Endodermal cell (in vitro differentiated cells): ENCODE results near the gene NCCRP1. TPM values are rescaled to one million over a fixed set of nuclear protein-coding genes. Genes with fewer than 3 reads are reported as not detected.

Experiments
- DNase-seq: peaks from one replicate; pipeline ENCODE4 v3.0.0-alpha.2; 2017
- H3K27ac ChIP-seq: 2 replicates; pipeline ENCODE4 v1.5.1; 2013; ENCODE audit warnings: mild to moderate bottlenecking, low read depth, low read length, moderate library complexity
- H3K27me3 ChIP-seq: 2 replicates; pipeline ENCODE4 v1.6.1; 2013; ENCODE audit warnings: mild to moderate bottlenecking, low read length, moderate library complexity; ENCODE audit not compliant: insufficient read depth, control insufficient read depth, poor library complexity, severe bottlenecking
- H3K36me3 ChIP-seq: 2 replicates; pipeline ENCODE4 v1.7.0; 2013; ENCODE audit warnings: mild to moderate bottlenecking, low read length, moderate library complexity; ENCODE audit not compliant: control insufficient read depth, insufficient read depth
- H3K4me1 ChIP-seq: one replicate; pipeline ENCODE4 v1.7.0; 2013; ENCODE audit warnings: low read length; ENCODE audit not compliant: control insufficient read depth, insufficient read depth
- H3K4me3 ChIP-seq: 2 replicates; pipeline ENCODE4 v1.5.1; 2013; ENCODE audit warnings: mild to moderate bottlenecking, low read length, moderate library complexity
- H3K9ac ChIP-seq: 2 replicates; pipeline ENCODE4 v1.6.1; 2013; ENCODE audit warnings: mild to moderate bottlenecking, low read length, moderate library complexity; ENCODE audit not compliant: poor library complexity, severe bottlenecking; ENCODE audit errors: extremely low read depth
- H3K9me3 ChIP-seq: 2 replicates; pipeline ENCODE4 v1.6.1; 2013; ENCODE audit warnings: mild to moderate bottlenecking, low read length, moderate library complexity; ENCODE audit not compliant: control insufficient read depth
- H3K27ac Mint-ChIP-seq: 2 replicates; pipeline ENCODE4 v1.8.0; 2020; ENCODE audit warnings: mixed read lengths
- H3K27me3 Mint-ChIP-seq: 2 replicates; pipeline ENCODE4 v1.8.0; 2021; ENCODE audit warnings: mild to moderate bottlenecking, mixed read lengths; ENCODE audit not compliant: insufficient read depth
- H3K36me3 Mint-ChIP-seq: 2 replicates; pipeline ENCODE4 v1.8.0; 2020; ENCODE audit warnings: low read depth, mixed read lengths
- H3K4me1 Mint-ChIP-seq: 2 replicates; pipeline ENCODE4 v1.8.0; 2020; ENCODE audit warnings: mixed read lengths
- H3K4me3 Mint-ChIP-seq: 2 replicates; pipeline ENCODE4 v1.8.0; 2020; ENCODE audit warnings: mild to moderate bottlenecking, moderate library complexity, mixed read lengths
- H3K9me3 Mint-ChIP-seq: 2 replicates; pipeline ENCODE4 v1.8.0; 2020; ENCODE audit warnings: mild to moderate bottlenecking, mixed read lengths
- WGBS, 2 experiments: methylation state at CpG; one replicate each; pipeline versions ENCODE4 v1.1.5 to v1.1.7; 2013; ENCODE audit warnings: missing lambda C conversion rate in 2 of 2, mixed read lengths in 1 of 2; ENCODE audit not compliant: insufficient coverage in 1 of 2, insufficient read length in 1 of 2; 5-methylcytosine and 5-hydroxymethylcytosine counted together
- total RNA-seq, 2 donors: library from RNA; stranded (reverse); fragmentation: NEBNext Ultra II Directional in 1 of 2; extraction: Animal tissue kit (Norgen Biotek cat#: 25700) in 1 of 2; gene quantifications; 2 replicates in 1 of 2; 3 replicates in 1 of 2; pipeline ENCODE4 v1.2.1, GENCODE V29; 2021
- TF ChIP-seq, protein P1 (sequence below): fragments of 200-600 bp; sonication (generic); conservative IDR thresholded peaks from 2 replicates; pipeline ENCODE4 v1.5.0; 2021; ENCODE audit warnings: antibody characterized with exemption, mild to moderate bottlenecking

The NCCRP1 gene
- total RNA-seq, 2 donors from 2014 or later: 0.40 to 0.53 TPM

- Histone ChIP-seq H3K27ac (no peak overlapping the region), H3K9ac (no peak overlapping the region), H3K9me3 (no peaks in the 10 kb centered on the region), H3K4me1 (no peaks in the 10 kb centered on the region), H3K4me3 (no peak overlapping the region), H3K36me3 (no peaks in the 10 kb centered on the region), H3K27me3 (no peaks in the 10 kb centered on the region)
- Mint-ChIP-seq H3K27ac (no peak overlapping the region), H3K36me3 (peaks cover 8% of the 10 kb centered on the region), H3K27me3 (no peaks in the 10 kb centered on the region), H3K4me1 (no peaks in the 10 kb centered on the region), H3K4me3 (no peak overlapping the region), H3K9me3 (no peaks in the 10 kb centered on the region)
- DNase-seq: peak; percentile 63
- 91 to 92% methylated on average over 10 to 17 of the region's 17 CpGs for WGBS, 2 experiments
- TF ChIP-seq, protein P1, sequence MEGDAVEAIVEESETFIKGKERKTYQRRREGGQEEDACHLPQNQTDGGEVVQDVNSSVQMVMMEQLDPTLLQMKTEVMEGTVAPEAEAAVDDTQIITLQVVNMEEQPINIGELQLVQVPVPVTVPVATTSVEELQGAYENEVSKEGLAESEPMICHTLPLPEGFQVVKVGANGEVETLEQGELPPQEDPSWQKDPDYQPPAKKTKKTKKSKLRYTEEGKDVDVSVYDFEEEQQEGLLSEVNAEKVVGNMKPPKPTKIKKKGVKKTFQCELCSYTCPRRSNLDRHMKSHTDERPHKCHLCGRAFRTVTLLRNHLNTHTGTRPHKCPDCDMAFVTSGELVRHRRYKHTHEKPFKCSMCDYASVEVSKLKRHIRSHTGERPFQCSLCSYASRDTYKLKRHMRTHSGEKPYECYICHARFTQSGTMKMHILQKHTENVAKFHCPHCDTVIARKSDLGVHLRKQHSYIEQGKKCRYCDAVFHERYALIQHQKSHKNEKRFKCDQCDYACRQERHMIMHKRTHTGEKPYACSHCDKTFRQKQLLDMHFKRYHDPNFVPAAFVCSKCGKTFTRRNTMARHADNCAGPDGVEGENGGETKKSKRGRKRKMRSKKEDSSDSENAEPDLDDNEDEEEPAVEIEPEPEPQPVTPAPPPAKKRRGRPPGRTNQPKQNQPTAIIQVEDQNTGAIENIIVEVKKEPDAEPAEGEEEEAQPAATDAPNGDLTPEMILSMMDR: no peak
These were observed 26.2 kb upstream of the NCCRP1 start for GRCh38 chr19:39170386-39171231.

DNA sequence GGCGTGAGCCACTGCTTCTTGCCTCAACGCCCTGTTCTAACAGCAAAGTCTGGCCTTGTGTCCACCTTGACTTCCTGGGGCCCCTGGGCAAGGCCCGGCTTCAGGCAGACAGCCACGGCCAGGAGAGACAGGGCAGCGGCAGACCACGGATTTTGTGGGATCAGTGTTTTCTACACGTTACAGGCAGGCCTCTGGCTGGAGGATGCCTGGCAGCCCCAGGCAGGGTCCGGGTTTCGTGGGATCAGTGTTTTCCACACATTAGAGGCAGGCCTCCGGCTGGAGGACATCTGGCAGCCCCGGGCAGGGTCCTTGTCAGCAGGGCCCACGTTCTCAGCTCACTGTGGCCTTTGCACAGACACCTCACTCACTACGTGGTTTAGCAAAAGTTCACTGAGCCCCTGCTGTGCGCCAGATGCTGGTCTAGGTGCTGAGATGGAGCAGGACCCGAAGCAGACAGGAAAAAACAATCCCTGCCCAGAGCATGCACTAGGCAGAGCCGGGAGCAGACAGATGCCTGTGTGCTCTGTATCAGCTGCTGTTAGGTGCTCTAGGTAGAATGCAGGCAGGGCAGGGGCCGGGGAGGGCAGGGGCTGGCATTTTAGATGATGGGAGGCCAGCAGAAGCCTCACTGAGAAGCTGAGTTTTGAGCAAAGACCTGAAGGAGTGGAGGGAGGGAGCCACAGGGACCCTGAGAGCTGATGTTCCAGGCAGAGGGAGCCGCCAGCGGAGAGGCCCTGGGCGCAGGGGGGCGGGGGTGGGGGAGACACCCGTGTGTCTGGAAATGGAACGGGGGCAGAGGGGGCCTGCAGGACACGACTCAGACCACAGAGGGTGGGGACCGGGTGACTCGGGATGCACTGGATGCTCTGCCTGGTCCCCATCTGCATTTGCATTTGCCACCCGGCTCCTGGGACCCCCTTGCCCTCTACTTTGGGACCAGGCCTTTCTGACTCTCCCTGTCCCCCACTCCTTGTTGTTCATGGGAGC is 25.0 kb upstream of the NCCRP1 start:
- 92 to 95% methylated on average over 15 to 27 of the region's 27 CpGs for WGBS, 2 experiments
- Histone ChIP-seq H3K27me3 (no peaks in the 10 kb centered on the region), H3K9me3 (no peaks in the 10 kb centered on the region), H3K4me1 (no peaks in the 10 kb centered on the region), H3K27ac (peak overlapping the region; percentile 38), H3K9ac (no peak overlapping the region), H3K4me3 (no peak overlapping the region), H3K36me3 (no peaks in the 10 kb centered on the region)
- Mint-ChIP-seq H3K27ac (no peak overlapping the region), H3K9me3 (no peaks in the 10 kb centered on the region), H3K36me3 (peaks cover 11% of the 10 kb centered on the region), H3K27me3 (no peaks in the 10 kb centered on the region), H3K4me1 (no peaks in the 10 kb centered on the region), H3K4me3 (no peak overlapping the region)
- no peak for DNase-seq
- TF ChIP-seq, protein P1: no peak

DNA sequence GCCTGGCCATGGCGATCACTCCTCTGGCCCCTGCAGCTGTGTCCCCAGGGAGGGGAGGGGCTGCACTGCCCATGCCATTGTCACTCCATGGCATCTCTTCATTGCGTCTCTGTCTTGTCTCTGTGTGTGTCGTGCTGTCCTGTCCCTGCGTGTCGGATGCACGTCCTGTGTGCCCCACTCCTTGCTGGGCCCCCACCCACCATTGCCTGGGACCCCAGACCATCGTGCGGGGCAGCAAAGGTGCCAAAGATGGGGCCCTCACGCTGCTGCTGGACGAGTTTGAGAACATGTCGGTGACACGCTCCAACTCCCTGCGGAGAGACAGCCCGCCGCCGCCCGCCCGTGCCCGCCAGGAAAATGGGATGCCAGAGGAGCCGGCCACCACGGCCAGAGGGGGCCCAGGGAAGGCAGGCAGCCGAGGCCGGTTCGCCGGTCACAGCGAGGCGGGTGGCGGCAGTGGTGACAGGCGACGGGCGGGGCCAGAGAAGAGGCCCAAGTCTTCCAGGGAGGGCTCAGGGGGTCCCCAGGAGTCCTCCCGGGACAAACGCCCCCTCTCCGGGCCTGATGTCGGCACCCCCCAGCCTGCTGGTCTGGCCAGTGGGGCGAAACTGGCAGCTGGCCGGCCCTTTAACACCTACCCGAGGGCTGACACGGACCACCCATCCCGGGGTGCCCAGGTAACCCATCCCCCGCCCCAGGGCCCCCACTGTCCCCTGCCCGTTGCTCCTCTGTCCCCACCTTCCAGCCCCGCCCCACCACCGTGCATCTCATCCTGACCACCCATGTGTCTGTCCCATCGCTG is 23.9 kb upstream of the NCCRP1 start:
- H3K9ac ChIP-seq: no peak overlapping the region
- DNase-seq: no peak
- Mint-ChIP-seq H3K27me3 (no peaks in the 10 kb centered on the region), H3K27ac (no peak overlapping the region), H3K4me1 (no peaks in the 10 kb centered on the region), H3K36me3 (peaks cover 15% of the 10 kb centered on the region), H3K9me3 (no peaks in the 10 kb centered on the region), H3K4me3 (no peak overlapping the region)
- H3K4me3 ChIP-seq: no peak overlapping the region
- no peak overlapping the region for H3K27ac ChIP-seq
- TF ChIP-seq, protein P1: no peak
- no peaks in the 10 kb centered on the region for H3K27me3 ChIP-seq
- no peaks in the 10 kb centered on the region for H3K4me1 ChIP-seq
- peaks cover 3% of the 10 kb centered on the region for H3K36me3 ChIP-seq
- no peaks in the 10 kb centered on the region for H3K9me3 ChIP-seq
- WGBS, 2 experiments: 94% methylated on average over 23 to 45 of the region's 45 CpGs
